ENCODE data around the gene GALNT10. TPM values are rescaled to one million over a fixed set of nuclear protein-coding genes. Genes with fewer than 3 reads are reported as not detected.

Gene GALNT10
- total RNA-seq, 1 donor from 2014 or later = 57.6 TPM

DNA sequence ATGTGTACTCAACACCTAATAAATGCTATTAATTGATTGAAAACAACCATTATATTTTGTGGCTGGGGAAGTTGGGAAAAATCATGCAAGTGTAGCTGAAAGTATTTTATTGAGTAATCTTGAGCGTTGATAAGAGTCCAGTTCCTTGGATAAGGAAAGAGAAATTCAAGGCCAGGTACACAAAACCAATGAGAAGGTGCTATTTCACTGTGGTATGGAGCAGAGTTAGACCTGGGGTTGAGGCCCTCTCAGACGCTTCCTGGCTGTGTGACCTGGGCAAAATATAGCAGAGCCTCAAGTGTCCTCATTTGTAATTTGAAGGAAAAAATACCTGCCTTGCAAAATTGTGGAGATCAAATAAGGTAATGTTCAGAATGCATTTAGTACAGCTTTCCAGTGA lies 50.1 kb downstream of the GALNT10 start:
- Histone ChIP-seq H3K27ac (no peak overlapping the region), H3K9me3 (no peaks in the 10 kb centered on the region), H3K27me3 (ENCODE audit: low read depth) (no peaks in the 10 kb centered on the region), H3K36me3 (no peaks in the 10 kb centered on the region), H3K4me3 (no peak overlapping the region), H3K4me1 (peaks cover 12% of the 10 kb centered on the region)
- DNase-seq (no peak), ATAC-seq (peak in 1 of 2 donors; percentile 28)
- intact Hi-C loops (cut with DNase I) = no loop called here
- TF ChIP-seq, protein P1, sequence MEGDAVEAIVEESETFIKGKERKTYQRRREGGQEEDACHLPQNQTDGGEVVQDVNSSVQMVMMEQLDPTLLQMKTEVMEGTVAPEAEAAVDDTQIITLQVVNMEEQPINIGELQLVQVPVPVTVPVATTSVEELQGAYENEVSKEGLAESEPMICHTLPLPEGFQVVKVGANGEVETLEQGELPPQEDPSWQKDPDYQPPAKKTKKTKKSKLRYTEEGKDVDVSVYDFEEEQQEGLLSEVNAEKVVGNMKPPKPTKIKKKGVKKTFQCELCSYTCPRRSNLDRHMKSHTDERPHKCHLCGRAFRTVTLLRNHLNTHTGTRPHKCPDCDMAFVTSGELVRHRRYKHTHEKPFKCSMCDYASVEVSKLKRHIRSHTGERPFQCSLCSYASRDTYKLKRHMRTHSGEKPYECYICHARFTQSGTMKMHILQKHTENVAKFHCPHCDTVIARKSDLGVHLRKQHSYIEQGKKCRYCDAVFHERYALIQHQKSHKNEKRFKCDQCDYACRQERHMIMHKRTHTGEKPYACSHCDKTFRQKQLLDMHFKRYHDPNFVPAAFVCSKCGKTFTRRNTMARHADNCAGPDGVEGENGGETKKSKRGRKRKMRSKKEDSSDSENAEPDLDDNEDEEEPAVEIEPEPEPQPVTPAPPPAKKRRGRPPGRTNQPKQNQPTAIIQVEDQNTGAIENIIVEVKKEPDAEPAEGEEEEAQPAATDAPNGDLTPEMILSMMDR (IDR thresholded peaks at IDR 0.05) = no peak

DNA sequence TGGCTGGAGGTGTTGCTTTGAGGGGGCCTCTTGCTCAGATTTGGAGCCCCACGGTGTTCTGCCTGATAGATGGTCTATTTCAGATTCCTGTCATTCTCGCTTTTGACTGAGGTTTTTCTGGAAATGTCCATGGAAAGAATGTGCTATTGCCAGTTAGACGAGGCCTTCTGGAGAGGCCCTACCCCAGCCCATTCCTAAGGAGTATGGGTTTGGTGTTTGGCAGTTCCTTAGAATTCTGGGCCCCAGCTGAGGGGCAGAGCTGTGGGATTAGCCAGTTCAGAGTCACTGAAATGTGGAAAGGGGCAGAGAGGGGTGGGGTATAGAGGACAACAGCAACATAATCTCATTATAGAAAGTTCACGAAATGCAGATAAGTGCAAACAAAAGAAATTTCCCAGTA lies 50.5 kb downstream of the GALNT10 start:
- ATAC-seq (peak in 1 of 2 donors; percentile 11), DNase-seq (no peak)
- H3K4me3 ChIP-seq = no peak overlapping the region
- peaks cover 12% of the 10 kb centered on the region for H3K4me1 ChIP-seq
- intact Hi-C loops (cut with DNase I) = no loop called here
- H3K36me3 ChIP-seq = no peaks in the 10 kb centered on the region
- H3K9me3 ChIP-seq = no peaks in the 10 kb centered on the region
- H3K27ac ChIP-seq = no peak overlapping the region
- H3K27me3 ChIP-seq (ENCODE audit: low read depth) = no peaks in the 10 kb centered on the region
- TF ChIP-seq, protein P1 (IDR thresholded peaks at IDR 0.05) = no peak

DNA sequence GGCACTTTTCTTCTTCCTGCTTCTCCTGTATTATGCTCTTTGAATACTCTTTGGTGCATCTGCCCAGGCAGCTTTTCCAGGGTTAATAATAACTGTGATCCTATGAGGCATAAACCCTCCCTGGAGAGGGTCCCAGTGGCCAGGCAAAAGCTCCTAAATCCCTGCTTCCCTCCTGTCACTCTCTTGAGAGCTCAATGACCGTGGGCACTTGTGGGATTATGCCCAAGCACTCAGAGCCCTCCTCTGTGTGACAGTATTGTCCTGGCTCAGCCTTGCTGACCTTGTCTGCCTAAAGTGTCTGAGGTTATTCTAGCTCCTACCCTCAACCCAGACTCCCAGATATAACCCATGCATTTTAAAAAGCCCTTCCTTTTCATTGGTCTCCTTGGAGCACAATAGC lies 51.9 kb downstream of the GALNT10 start:
- intact Hi-C loops (cut with DNase I) = no loop called here
- Histone ChIP-seq H3K27me3 (ENCODE audit: low read depth) (no peaks in the 10 kb centered on the region), H3K9me3 (no peaks in the 10 kb centered on the region), H3K4me3 (no peak overlapping the region), H3K27ac (no peak overlapping the region), H3K36me3 (no peaks in the 10 kb centered on the region), H3K4me1 (peaks cover 12% of the 10 kb centered on the region)
- TF ChIP-seq, protein P1 (IDR thresholded peaks at IDR 0.05) = no peak
- DNase-seq = no peak
- peak in 1 of 2 donors; percentile 9 for ATAC-seq

DNA sequence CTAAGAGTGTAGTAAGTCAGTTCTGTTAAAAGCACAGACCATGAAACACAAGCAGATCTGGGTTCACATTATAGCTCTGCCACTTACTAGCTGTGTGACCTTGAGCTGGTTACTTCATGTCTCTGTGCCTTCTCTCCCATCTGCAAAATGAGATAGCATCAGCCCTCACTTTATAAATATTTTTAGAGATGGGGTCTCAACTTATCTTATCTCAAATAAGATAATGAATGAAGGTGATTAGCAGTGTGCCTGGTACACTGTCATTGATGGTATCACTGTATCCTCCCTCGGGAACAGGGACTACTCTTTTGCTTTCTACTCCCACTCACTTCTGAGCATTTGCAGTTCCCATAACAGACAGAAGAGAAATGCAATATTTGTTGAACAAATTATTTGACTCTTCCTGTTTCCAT lies 52.4 kb downstream of the GALNT10 start:
- ATAC-seq (no peak), DNase-seq (no peak)
- no peaks in the 10 kb centered on the region for H3K9me3 ChIP-seq
- H3K4me3 ChIP-seq = no peak overlapping the region
- no peaks in the 10 kb centered on the region for H3K27me3 ChIP-seq (ENCODE audit: low read depth)
- TF ChIP-seq, protein P1 (IDR thresholded peaks at IDR 0.05) = no peak
- H3K4me1 ChIP-seq = peaks cover 12% of the 10 kb centered on the region
- H3K36me3 ChIP-seq = no peaks in the 10 kb centered on the region
- no peak overlapping the region for H3K27ac ChIP-seq
- intact Hi-C loops (cut with DNase I) = no loop called here

DNA sequence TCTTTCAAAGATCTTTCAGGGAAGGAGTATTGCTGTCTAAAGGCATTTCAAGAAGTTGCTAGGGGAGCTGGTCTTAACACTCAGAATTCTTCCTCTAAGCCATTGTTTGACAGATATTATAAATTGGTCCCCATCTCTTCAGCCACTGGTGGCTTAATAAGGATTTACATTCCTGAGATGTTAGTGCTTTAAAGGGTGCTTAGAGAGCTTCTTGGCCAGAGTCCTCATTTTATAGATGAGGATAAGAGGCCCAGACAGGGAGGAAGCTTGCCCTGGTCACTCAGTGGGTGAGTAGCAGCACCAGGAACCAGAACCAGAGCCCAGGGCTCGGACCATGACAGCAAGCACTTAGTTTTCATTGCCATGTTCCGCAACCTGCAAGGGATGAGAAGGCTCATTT lies 53.2 kb downstream of the GALNT10 start:
- Histone ChIP-seq H3K27ac (no peak overlapping the region), H3K27me3 (ENCODE audit: low read depth) (no peaks in the 10 kb centered on the region), H3K9me3 (no peaks in the 10 kb centered on the region), H3K4me3 (no peak overlapping the region), H3K4me1 (peaks cover 12% of the 10 kb centered on the region), H3K36me3 (no peaks in the 10 kb centered on the region)
- peak; percentile 23 to 34 for ATAC-seq
- TF ChIP-seq, protein P1 (IDR thresholded peaks at IDR 0.05) = no peak
- intact Hi-C loops (cut with DNase I) = no loop called here
- no peak for DNase-seq

DNA sequence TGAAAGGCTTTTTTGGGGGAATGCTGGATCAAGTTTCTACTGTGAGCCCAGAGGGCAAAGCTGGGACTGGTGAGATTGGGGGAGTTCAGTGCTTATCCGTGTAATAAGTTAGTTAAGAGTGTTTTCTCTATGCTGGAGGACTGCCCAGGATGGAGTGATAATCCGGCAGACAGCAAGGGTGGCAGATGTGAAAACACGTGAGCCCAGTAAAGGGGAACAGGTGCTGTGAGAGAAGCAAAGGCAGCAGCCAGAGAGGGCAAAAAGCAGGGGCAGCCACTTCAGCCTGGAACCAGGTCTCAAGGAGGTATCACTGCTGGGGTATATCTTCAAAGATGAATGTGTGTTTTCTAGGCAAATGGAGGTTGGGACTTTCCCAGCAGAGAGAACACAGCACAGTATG lies 53.9 kb downstream of the GALNT10 start:
- intact Hi-C loops (cut with DNase I) = no loop called here
- Histone ChIP-seq H3K4me1 (peaks cover 12% of the 10 kb centered on the region), H3K27me3 (ENCODE audit: low read depth) (no peaks in the 10 kb centered on the region), H3K36me3 (no peaks in the 10 kb centered on the region), H3K27ac (no peak overlapping the region), H3K9me3 (no peaks in the 10 kb centered on the region), H3K4me3 (no peak overlapping the region)
- DNase-seq (no peak), ATAC-seq (no peak)
- TF ChIP-seq, protein P1 (IDR thresholded peaks at IDR 0.05) = no peak

Measured in lower lobe of right lung (tissue), 2 donors.